Measurements from ENCODE around the gene RFC3. TPM values are rescaled to one million over a fixed set of nuclear protein-coding genes. Genes with fewer than 3 reads are reported as not detected.

Gene RFC3
- total and polyA plus RNA-seq, 9 of the 15 experiments (the other 6 are each of a cell fraction or from before 2014, with no cell fraction given): 31.3 to 94.0 (median 54.0) TPM

- no peak for DNase-seq (ENCODE audit: extremely low read depth in 1 of 4, low spot score in 3 of 4)
- no peak for ATAC-seq
- Histone ChIP-seq H4K20me1 (replicated peaks; ENCODE audit: control insufficient read depth, insufficient read depth, low read length) (no peaks in the 10 kb centered on the region), H3K4me3 (no peak overlapping the region), H3K27ac (ENCODE audit: extremely low read depth, low read depth, low read length) (no peak overlapping the region), H3K9me1 (ENCODE audit: control insufficient read depth, insufficient read depth, low read length) (no peaks in the 10 kb centered on the region), H3K4me1 (replicated peaks in 1 of 2; ENCODE audit: control insufficient read depth in 2 of 2, insufficient read depth in 2 of 2, low read length in 2 of 2) (no peaks in the 10 kb centered on the region), H3K79me2 (ENCODE audit: control insufficient read depth, insufficient read depth, low read length) (no peaks in the 10 kb centered on the region), H2AFZ (ENCODE audit: low read depth, low read length) (no peak overlapping the region), H3K9me3 (replicated peaks; ENCODE audit: control insufficient read depth, insufficient read depth, low read depth, low read length) (no peaks in the 10 kb centered on the region), H3K4me2 (ENCODE audit: insufficient read depth, low read length) (no peak overlapping the region), H3K27me3 (ENCODE audit: control insufficient read depth in 2 of 2, insufficient read depth in 2 of 2, low read length in 2 of 2) (no peaks in the 10 kb centered on the region), H3K36me3 (ENCODE audit: control insufficient read depth, insufficient read depth, low read length) (no peaks in the 10 kb centered on the region), H3K9ac (ENCODE audit: insufficient read depth in 1 of 2, low read depth in 2 of 2, low read length in 2 of 2) (no peak overlapping the region)
- no peak for FAIRE-seq
- in situ Hi-C loops (cut with MboI): no loop called here
- no TSS peak for BruUV-seq (replicated peaks)
- ChIA-PET POLR2A (no interaction called here), CTCF (ENCODE audit: low intra/inter-chr PET ratio) (no interaction called here)
- intact Hi-C loops (cut with micrococcal nuclease): no loop called here
- TF ChIP-seq ZNF197 (CRISPR knock-in tag; IDR thresholded peaks at IDR 0.05; ENCODE audit: low read depth): no peak
- TF ChIP-seq KDM1A (IDR thresholded peaks at IDR 0.05): no peak
- TF ChIP-seq ZNF76 (CRISPR knock-in tag; IDR thresholded peaks at IDR 0.05; ENCODE audit: borderline replicate concordance): no peak
- TF ChIP-seq ZNF217 (CRISPR knock-in tag; IDR thresholded peaks at IDR 0.05): no peak
- no peak for TF ChIP-seq ZNF253 (CRISPR knock-in tag; conservative IDR thresholded peaks at IDR 0.05)
- TF ChIP-seq ZFP36 (IDR thresholded peaks at IDR 0.05; ENCODE audit: low read depth, low read length, partially characterized antibody): no peak
- no peak for TF ChIP-seq U2AF1 (optimal IDR thresholded peaks at IDR 0.05; ENCODE audit: low read depth, low read length)
- no peak for TF ChIP-seq TEAD4 (IDR thresholded peaks at IDR 0.05; ENCODE audit: low read length)
- TF ChIP-seq TEAD4 (CRISPR knock-in tag; IDR thresholded peaks at IDR 0.05; ENCODE audit: borderline replicate concordance): no peak
Observed at GRCh38 chr13:33882804-33883203, 64.9 kb downstream of the RFC3 start.
